Activated naive CD8-positive, alpha-beta T cell treated with anti-CD3 and anti-CD28 coated beads, Interleukin-2, amount 10 ng/mL, durations not matched to agents 7 days and 5 days (primary cell): ENCODE results near the gene SAMD13. TPM values are rescaled to one million over a fixed set of nuclear protein-coding genes. Genes with fewer than 3 reads are reported as not detected.

Experiments
- ATAC-seq: fragments of 150-1000 bp; cut with Tn5 transposase; one replicate; pipeline ENCODE4 v1.10.0; 2021; ENCODE audit warnings: low read depth, moderate library complexity
- POLR2A ChIA-PET: fragments of 350-600 bp; sonication (Branson Sonifier 250); formaldehyde crosslinking; loops from one replicate; lab custom pipeline; 2021; ENCODE audit warnings: antibody characterized with exemption; lab: Charles Lee
- DNase-seq: peaks from one replicate; pipeline ENCODE4 v3.0.0; 2021
- H3K27ac Mint-ChIP-seq: one replicate; pipeline ENCODE4 v1.8.0; 2022; ENCODE audit warnings: mild to moderate bottlenecking, mixed read lengths
- H3K27me3 Mint-ChIP-seq: one replicate; pipeline ENCODE4 v1.8.0; 2022; ENCODE audit warnings: mild to moderate bottlenecking, moderate library complexity, mixed read lengths
- H3K36me3 Mint-ChIP-seq: one replicate; pipeline ENCODE4 v1.8.0; 2021; ENCODE audit warnings: mild to moderate bottlenecking, mixed read lengths
- H3K4me1 Mint-ChIP-seq: one replicate; pipeline ENCODE4 v1.8.0; 2021; ENCODE audit warnings: mixed read lengths
- H3K4me3 Mint-ChIP-seq: one replicate; pipeline ENCODE4 v1.8.0; 2022; ENCODE audit warnings: mild to moderate bottlenecking, moderate library complexity, mixed read lengths
- H3K9me3 Mint-ChIP-seq: one replicate; pipeline ENCODE4 v1.8.0; 2021; ENCODE audit warnings: mixed read lengths
- total RNA-seq, 2 experiments: library from RNA; stranded (reverse); gene quantifications; one replicate each; pipeline ENCODE4 v1.2.3, GENCODE V29; 2021

SAMD13 gene
- total RNA-seq, 2 experiments from 2014 or later: 0.77 to 1.2 TPM

GRCh38 chr1:84294751-84295150 is 6.8 kb upstream of the SAMD13 start:
- peaks cover 1% of the 10 kb centered on the region for H3K36me3 Mint-ChIP-seq
- H3K27me3 Mint-ChIP-seq: peaks cover 5% of the 10 kb centered on the region
- peaks cover 5% of the 10 kb centered on the region for H3K9me3 Mint-ChIP-seq
- H3K4me3 Mint-ChIP-seq: no peak overlapping the region
- POLR2A ChIA-PET: no interaction called here
- DNase-seq (no peak), ATAC-seq (no peak)
- peaks cover 15% of the 10 kb centered on the region for H3K4me1 Mint-ChIP-seq
- no peak overlapping the region for H3K27ac Mint-ChIP-seq

GRCh38 chr1:84297546-84298244 is 3.8 kb upstream of the SAMD13 start:
- Mint-ChIP-seq H3K4me1 (peaks cover 31% of the 10 kb centered on the region), H3K27me3 (peaks cover 5% of the 10 kb centered on the region), H3K9me3 (peaks cover 3% of the 10 kb centered on the region), H3K36me3 (peaks cover 1% of the 10 kb centered on the region), H3K27ac (peak overlapping the region; percentile 85), H3K4me3 (peak overlapping the region; percentile 92)
- POLR2A ChIA-PET: interaction anchor here (1.0 to 2.1 kb wide), 4 partner anchors 132 to 209 kb away, joined by 3 to 16 read pairs (median 4); partner anchors contain the start of genes GNG5, PRKACB and SPATA1
- ATAC-seq (no peak), DNase-seq (no peak)

GRCh38 chr1:84298328-84298683 is 3.2 kb upstream of the SAMD13 start:
- POLR2A ChIA-PET: interaction anchor here (1.0 to 2.1 kb wide), 4 partner anchors 132 to 208 kb away, joined by 3 to 16 read pairs (median 4); partner anchors contain the start of genes GNG5, PRKACB and SPATA1
- Mint-ChIP-seq H3K27me3 (peaks cover 5% of the 10 kb centered on the region), H3K4me1 (peaks cover 35% of the 10 kb centered on the region), H3K36me3 (peaks cover 1% of the 10 kb centered on the region), H3K4me3 (peak overlapping the region; percentile 92), H3K27ac (peak overlapping the region; percentile 85), H3K9me3 (peaks cover 3% of the 10 kb centered on the region)
- DNase-seq: peak; percentile 76
- peak; percentile 84 for ATAC-seq

- H3K27me3 Mint-ChIP-seq: peaks cover 5% of the 10 kb centered on the region
- H3K4me3 Mint-ChIP-seq: peak overlapping the region; percentile 92
- H3K27ac Mint-ChIP-seq: peak overlapping the region; percentile 89
- peak; percentile 59 for DNase-seq
- peaks cover 1% of the 10 kb centered on the region for H3K36me3 Mint-ChIP-seq
- peak; percentile 43 for ATAC-seq
- peaks cover 37% of the 10 kb centered on the region for H3K4me1 Mint-ChIP-seq
- peaks cover 3% of the 10 kb centered on the region for H3K9me3 Mint-ChIP-seq
- POLR2A ChIA-PET: interaction anchor here (1.0 to 2.1 kb wide), 2 partner anchors 154 to 208 kb away, joined by 5 to 16 read pairs; partner anchors contain the start of genes GNG5, PRKACB and SPATA1
These were observed 2.6 kb upstream of the SAMD13 start for GRCh38 chr1:84298684-84299535.

GRCh38 chr1:84299536-84300170 is 1.9 kb upstream of the SAMD13 start:
- peaks cover 37% of the 10 kb centered on the region for H3K4me1 Mint-ChIP-seq
- peak overlapping the region; percentile 89 for H3K27ac Mint-ChIP-seq
- H3K36me3 Mint-ChIP-seq: peaks cover 1% of the 10 kb centered on the region
- peaks cover 3% of the 10 kb centered on the region for H3K9me3 Mint-ChIP-seq
- ATAC-seq (no peak), DNase-seq (no peak)
- H3K4me3 Mint-ChIP-seq: peak overlapping the region; percentile 92
- POLR2A ChIA-PET: interaction anchor here (1.1 kb wide), 1 partner anchor 155 kb away, joined by 3 read pairs; the partner anchor contains the start of gene PRKACB
- peaks cover 5% of the 10 kb centered on the region for H3K27me3 Mint-ChIP-seq

- Mint-ChIP-seq H3K27ac (no peak overlapping the region), H3K9me3 (no peaks in the 10 kb centered on the region), H3K4me3 (no peak overlapping the region), H3K4me1 (peaks cover 35% of the 10 kb centered on the region), H3K27me3 (peaks cover 5% of the 10 kb centered on the region), H3K36me3 (peaks cover 3% of the 10 kb centered on the region)
- ATAC-seq (no peak), DNase-seq (no peak)
- POLR2A ChIA-PET: interaction anchor here (1.1 to 3.4 kb wide), 2 partner anchors 156 kb away, joined by 3 to 21 read pairs; partner anchors contain the start of gene PRKACB
These were observed 1.0 kb upstream of the SAMD13 start for GRCh38 chr1:84300501-84300900.

- peaks cover 5% of the 10 kb centered on the region for H3K27me3 Mint-ChIP-seq
- ATAC-seq: no peak
- no peak for DNase-seq
- H3K4me1 Mint-ChIP-seq: peaks cover 35% of the 10 kb centered on the region
- POLR2A ChIA-PET: interaction anchor here (0.7 to 3.4 kb wide), 4 partner anchors 132 to 223 kb away, joined by 3 to 21 read pairs (median 4); partner anchors contain the start of genes GNG5, PRKACB and SPATA1
- H3K27ac Mint-ChIP-seq: peak overlapping the region; percentile 79
- peaks cover 1% of the 10 kb centered on the region for H3K9me3 Mint-ChIP-seq
- peaks cover 4% of the 10 kb centered on the region for H3K36me3 Mint-ChIP-seq
- H3K4me3 Mint-ChIP-seq: peak overlapping the region; percentile 88
These were observed 377 bp downstream of the SAMD13 start for GRCh38 chr1:84301785-84302385.

GRCh38 chr1:84303314-84303830 is 1.9 kb downstream of the SAMD13 start:
- H3K4me1 Mint-ChIP-seq: peaks cover 28% of the 10 kb centered on the region
- ATAC-seq (no peak), DNase-seq (no peak)
- POLR2A ChIA-PET: interaction anchor here (0.6 to 3.4 kb wide), 3 partner anchors 159 to 445 kb away, joined by 4 to 21 read pairs (median 5); partner anchors contain the start of genes GNG5, PRKACB and SPATA1
- H3K36me3 Mint-ChIP-seq: peaks cover 10% of the 10 kb centered on the region
- H3K27me3 Mint-ChIP-seq: no peaks in the 10 kb centered on the region
- peak overlapping the region; percentile 88 for H3K4me3 Mint-ChIP-seq
- peak overlapping the region; percentile 5 for H3K27ac Mint-ChIP-seq
- peaks cover 6% of the 10 kb centered on the region for H3K9me3 Mint-ChIP-seq

- H3K27ac Mint-ChIP-seq: no peak overlapping the region
- H3K27me3 Mint-ChIP-seq: peaks cover 2% of the 10 kb centered on the region
- POLR2A ChIA-PET: no interaction called here
- DNase-seq (no peak), ATAC-seq (no peak)
- peaks cover 9% of the 10 kb centered on the region for H3K4me1 Mint-ChIP-seq
- peaks cover 6% of the 10 kb centered on the region for H3K9me3 Mint-ChIP-seq
- H3K4me3 Mint-ChIP-seq: no peak overlapping the region
- peaks cover 10% of the 10 kb centered on the region for H3K36me3 Mint-ChIP-seq
These were observed 5.9 kb downstream of the SAMD13 start for GRCh38 chr1:84307398-84307797.

- peaks cover 6% of the 10 kb centered on the region for H3K9me3 Mint-ChIP-seq
- H3K27me3 Mint-ChIP-seq: peaks cover 2% of the 10 kb centered on the region
- no peaks in the 10 kb centered on the region for H3K4me1 Mint-ChIP-seq
- POLR2A ChIA-PET: no interaction called here
- no peak overlapping the region for H3K4me3 Mint-ChIP-seq
- ATAC-seq (no peak), DNase-seq (no peak)
- H3K27ac Mint-ChIP-seq: no peak overlapping the region
- peaks cover 9% of the 10 kb centered on the region for H3K36me3 Mint-ChIP-seq
These were observed 9.8 kb downstream of the SAMD13 start for GRCh38 chr1:84311296-84311695.

GRCh38 chr1:84319662-84320061 is 18.2 kb downstream of the SAMD13 start:
- Mint-ChIP-seq H3K9me3 (no peaks in the 10 kb centered on the region), H3K4me1 (no peaks in the 10 kb centered on the region), H3K36me3 (no peaks in the 10 kb centered on the region), H3K4me3 (no peak overlapping the region), H3K27ac (no peak overlapping the region), H3K27me3 (no peaks in the 10 kb centered on the region)
- ATAC-seq (no peak), DNase-seq (no peak)
- POLR2A ChIA-PET: no interaction called here

GRCh38 chr1:84327830-84328229 is 26.3 kb downstream of the SAMD13 start:
- Mint-ChIP-seq H3K27ac (no peak overlapping the region), H3K4me3 (no peak overlapping the region), H3K27me3 (no peaks in the 10 kb centered on the region), H3K36me3 (no peaks in the 10 kb centered on the region), H3K9me3 (no peaks in the 10 kb centered on the region), H3K4me1 (no peaks in the 10 kb centered on the region)
- DNase-seq: no peak
- POLR2A ChIA-PET: no interaction called here
- ATAC-seq: no peak
